Stimulated activated CD4-positive, alpha-beta T cell treated with anti-CD3 and anti-CD28 coated beads, TNF-alpha, amount 100 ng/mL, for 48 hours (primary cell): Measurements from ENCODE around the gene AJUBA.
A peak's percentile ranks its signal among the peaks of the same experiment; 100 is the strongest.
"Not testable (repeated sequence)": the region's sequence is repeated elsewhere in the genome, so short reads cannot be mapped to it uniquely, and the experiment has no call there.

Experiments used
- DNase-seq, 3 donors: peaks; one replicate each; pipeline ENCODE4 v3.0.0-alpha.2; 2020; ENCODE audit warnings: low read depth in 3 of 3

The AJUBA gene

GRCh38 chr14:23006544-23007419 lies 24.4 kb upstream of the AJUBA start:
- peak; percentile 90 to 97 (median 93) for DNase-seq

- no peak for DNase-seq
Measured at GRCh38 chr14:23006188-23006534, 23.8 kb upstream of the AJUBA start.

DNA sequence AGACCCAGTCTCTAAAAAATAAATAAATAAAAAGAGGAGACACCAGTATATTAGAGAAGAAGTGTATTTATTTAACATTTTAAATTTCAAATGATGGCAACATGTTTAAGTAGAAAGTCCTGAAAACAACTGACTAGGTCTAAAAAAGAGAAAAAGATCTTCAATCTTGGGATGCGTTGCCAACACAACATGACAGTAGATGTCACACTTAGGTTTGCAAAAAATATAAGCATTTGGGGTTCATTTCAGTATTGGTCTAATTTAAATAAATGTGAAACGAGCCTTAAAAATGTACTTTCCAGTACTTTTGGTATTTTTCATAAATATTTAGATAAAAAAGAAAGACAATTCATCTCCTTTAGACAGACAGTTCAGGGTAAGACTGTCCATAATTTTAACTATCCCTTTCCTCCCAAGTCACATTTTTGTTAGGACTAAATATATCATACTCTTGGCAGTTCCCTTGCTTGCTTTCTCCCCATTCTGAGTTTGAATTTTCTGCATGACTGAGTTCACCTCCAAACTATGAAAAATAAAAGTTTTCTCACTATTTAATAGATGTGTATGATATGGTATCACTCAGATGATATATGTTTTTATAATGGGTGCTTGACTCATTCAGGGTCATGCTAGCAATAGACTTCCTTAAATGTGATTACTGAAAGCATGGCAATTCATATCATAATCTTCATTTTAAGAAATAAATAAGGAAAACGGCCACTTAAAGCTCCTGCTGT lies 23.3 kb upstream of the AJUBA start:
- no peak for DNase-seq

- DNase-seq: not testable (repeated sequence)
Measured at GRCh38 chr14:23004274-23004673, 21.9 kb upstream of the AJUBA start.

- no peak for DNase-seq
Measured at GRCh38 chr14:23002592-23002991, 20.2 kb upstream of the AJUBA start.

DNA sequence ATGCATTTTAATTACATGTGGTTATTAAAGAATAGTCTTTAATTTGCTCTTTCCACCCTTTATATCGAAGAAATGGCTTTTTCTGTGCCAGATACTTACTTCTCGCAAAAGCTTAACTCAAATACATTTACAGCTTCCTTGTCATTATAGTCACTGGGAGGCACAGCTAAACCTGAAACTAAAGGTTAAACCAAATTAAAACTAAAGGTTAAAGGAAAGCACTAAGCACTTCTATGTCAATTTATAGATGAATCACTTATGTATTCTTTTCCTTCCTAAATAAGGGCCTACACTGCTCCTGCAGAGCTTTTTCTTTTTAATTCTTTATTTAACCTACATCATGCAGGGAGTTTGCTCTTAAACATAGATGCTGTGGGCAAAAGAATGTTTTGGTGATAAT lies 18.5 kb upstream of the AJUBA start:
- no peak for DNase-seq

- no peak for DNase-seq
Measured at GRCh38 chr14:22998329-22999012, 16.1 kb upstream of the AJUBA start.

DNA sequence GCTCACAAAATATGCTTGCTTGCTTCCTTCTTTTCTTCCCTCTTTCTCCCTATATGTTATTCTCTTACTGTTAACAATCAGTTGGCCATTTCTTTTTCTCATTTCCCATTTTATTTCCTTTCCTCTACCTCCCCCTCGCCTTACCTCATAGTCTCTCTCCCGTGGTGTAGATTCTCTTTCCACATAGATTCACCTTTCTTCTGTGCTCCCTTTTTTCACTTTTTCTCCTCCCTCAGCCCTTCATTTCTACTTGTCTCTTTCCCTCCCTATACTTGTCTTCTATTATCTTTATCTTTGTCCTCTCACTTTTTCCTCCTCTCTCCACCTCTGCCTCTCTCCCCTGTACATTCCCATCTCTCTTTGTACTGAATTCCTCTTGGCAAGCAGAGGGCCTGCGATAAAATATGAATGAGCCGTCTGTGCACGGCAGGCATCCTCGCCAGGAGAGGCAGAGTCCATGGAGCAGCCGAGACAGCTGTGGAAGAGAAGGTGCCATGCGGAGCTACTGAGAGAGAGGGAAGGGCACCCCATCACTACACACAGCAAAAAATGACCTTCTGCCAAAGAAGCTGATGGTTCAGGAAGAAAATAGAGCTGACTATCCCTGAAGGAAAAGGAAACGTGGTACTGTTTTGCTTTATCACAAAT lies 15.4 kb upstream of the AJUBA start:
- DNase-seq: no peak

DNA sequence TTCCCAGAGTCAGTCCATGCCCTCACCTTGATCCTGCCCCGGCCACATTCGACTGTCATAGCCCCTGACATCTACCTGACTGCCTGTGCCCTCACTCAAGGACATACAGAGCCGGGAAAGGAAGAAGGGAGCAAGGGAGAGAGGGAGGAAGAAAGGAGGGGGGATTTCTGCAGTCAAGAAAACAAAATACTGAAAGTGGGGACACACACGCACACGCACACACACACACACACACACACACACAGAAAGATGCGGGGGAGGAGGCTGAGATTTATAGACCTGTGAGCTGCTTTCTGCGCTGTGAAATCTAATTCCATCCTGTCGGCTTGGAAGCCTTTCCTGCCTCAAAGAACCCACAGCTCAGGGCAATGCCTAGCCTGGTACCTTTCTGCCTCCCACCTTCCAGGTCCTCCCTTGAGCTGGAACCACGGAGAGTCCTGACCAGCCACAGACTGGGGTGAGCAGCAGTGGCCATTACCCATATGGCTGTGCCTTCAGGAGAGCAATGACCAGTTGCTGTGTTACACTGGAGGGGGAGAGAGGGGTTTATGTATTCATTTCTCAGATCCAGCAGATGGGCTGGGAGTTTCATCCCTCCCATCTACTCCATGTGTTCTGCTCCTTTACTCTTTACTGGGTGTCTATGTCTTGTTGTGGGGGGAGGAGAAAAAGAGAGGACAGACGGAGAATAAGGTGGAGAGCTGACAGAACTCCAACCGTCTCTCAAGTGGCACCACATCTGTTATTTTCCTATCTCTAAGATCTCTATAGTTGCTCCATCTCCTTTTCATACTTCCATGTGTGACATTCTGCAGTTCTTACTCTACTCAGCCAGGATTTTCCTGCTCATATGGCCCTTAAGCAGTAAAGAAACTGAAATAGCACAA lies 14.7 kb upstream of the AJUBA start:
- no peak for DNase-seq

DNA sequence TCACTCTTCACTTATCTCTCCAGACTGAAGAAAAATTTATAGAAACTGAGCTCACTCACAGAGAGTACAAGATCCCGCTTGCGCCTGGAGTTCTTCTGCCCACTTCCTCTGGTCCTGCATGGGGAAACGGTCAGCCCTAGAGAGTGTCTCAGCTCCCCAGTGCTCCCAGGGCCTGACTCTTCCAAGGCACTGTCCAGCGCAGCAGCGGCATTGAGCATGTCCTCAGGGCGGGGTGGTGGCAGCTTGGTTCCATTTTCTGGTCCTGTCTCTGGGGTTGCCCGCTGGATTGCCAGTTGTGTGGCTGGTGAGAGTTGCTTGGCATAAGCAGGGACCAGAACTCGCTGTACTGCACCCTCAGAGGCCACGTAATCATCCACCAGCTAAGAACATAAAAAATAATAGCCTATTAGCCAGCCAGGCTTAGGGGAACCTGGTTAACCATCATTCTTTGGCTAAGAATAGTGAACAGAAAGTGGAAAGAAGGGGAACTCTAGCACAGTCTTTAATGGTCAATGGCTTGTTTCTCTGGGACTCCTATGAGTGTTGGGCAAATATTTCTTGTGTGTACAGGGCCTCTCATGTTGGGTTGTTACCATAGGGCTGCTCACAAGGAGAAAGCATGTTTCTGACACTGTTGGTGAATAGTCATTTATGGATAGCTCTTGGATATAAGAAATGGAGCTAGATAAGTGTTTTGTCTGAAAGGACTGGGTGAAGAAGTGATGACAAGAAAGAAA lies 13.7 kb upstream of the AJUBA start:
- DNase-seq: no peak

GRCh38 chr14:22994762-22995275 lies 12.5 kb upstream of the AJUBA start:
- DNase-seq: no peak

DNA sequence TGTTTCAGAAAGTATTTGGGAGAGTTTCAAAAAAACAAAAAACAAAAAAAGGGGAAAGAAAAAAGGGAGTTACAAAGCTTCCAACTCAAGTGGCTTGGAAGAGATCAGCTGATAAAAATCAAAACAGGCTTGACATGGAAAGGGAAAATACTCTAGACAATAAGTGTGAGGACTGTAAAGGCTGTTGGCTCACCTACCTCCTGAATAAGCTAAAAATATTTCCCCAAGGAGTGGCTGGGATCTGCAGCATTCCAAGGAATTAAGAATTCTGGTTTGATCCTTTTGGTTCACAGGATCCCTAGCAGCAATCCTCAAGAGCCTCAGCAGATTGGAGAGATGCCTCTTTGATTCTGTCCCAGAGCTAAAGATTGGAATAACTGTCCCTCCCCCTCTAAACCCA lies 11.2 kb upstream of the AJUBA start:
- no peak for DNase-seq

GRCh38 chr14:22991852-22992251 lies 9.5 kb upstream of the AJUBA start:
- no peak for DNase-seq

- DNase-seq: no peak
Measured at GRCh38 chr14:22987291-22987690, 4.9 kb upstream of the AJUBA start.

GRCh38 chr14:22986508-22987054 lies 4.2 kb upstream of the AJUBA start:
- peak; percentile 78 to 85 (median 82) for DNase-seq

- no peak for DNase-seq
Measured at GRCh38 chr14:22985894-22986507, 3.6 kb upstream of the AJUBA start.

- no peak for DNase-seq
Measured at GRCh38 chr14:22984959-22985658, 2.8 kb upstream of the AJUBA start.

GRCh38 chr14:22981876-22982476 lies 375 bp downstream of the AJUBA start:
- peak in 1 of 3 donors; percentile 6 for DNase-seq
